ENCODE results near the gene ZBTB16.

Gene ZBTB16

GRCh38 chr11:114291381-114291780 is 231.9 kb downstream of the ZBTB16 start:
- DNase-seq, result no peak

GRCh38 chr11:114291842-114292680 is 232.6 kb downstream of the ZBTB16 start:
- no peak for DNase-seq

- DNase-seq, result no peak
These were observed 233.7 kb downstream of the ZBTB16 start for GRCh38 chr11:114293201-114293711.

GRCh38 chr11:114295676-114296604 is 236.4 kb downstream of the ZBTB16 start, which contains the start of gene NNMT:
Gene NNMT (plus strand): TSS chr11:114296399. CDS start chr11:114296557, 158 bp downstream.
- DNase-seq, result no peak

GRCh38 chr11:114296605-114297372 is 237.3 kb downstream of the ZBTB16 start:
- DNase-seq, result no peak

- no peak for DNase-seq
These were observed 238.5 kb downstream of the ZBTB16 start for GRCh38 chr11:114297806-114298709.

GRCh38 chr11:114298710-114299109 is 239.2 kb downstream of the ZBTB16 start:
- no peak for DNase-seq
